ENCODE results near the gene PNPLA6. TPM values are rescaled to one million over a fixed set of nuclear protein-coding genes. Genes with fewer than 3 reads are reported as not detected.
"Not testable (repeated sequence)": the region's sequence is repeated elsewhere in the genome, so short reads cannot be mapped to it uniquely, and the experiment has no call there.

The PNPLA6 gene
- total and polyA plus RNA-seq, 11 donors = 35.6 to 105 (median 49.9) TPM

GRCh38 chr19:7534531-7535046, 928 bp upstream of the PNPLA6 start:
- ATAC-seq (peak; percentile 33 to 64 (median 56)), DNase-seq (peak; percentile 66 to 76 (median 72))
- H3K27me3 ChIP-seq = no peaks in the 10 kb centered on the region
- peaks cover 0 to 25% (median 10%) of the 10 kb centered on the region in 12 donors for H3K4me1 ChIP-seq
- H3K27ac ChIP-seq = peak overlapping the region; percentile 57 to 96 (median 93)
- intact Hi-C loops (cut with DNase I) = loop anchor here in 7 of 10 donors (1.0 to 10.0 kb wide), 6 partner anchors 12 to 1850 kb away; partner anchors contain the start of genes PEX11G (in 2 of the 7), HSD11B1L (in 1 of the 7), MCOLN1 (in 1 of the 7) and MICOS13 (in 1 of the 7)
- no peak for TF ChIP-seq POLR2A (IDR thresholded peaks at IDR 0.05)
- TF ChIP-seq CTCF (IDR thresholded peaks at IDR 0.05) = peak in 3 of 12 donors; percentile 10 to 35 (median 12)
- peak overlapping the region; percentile 62 to 98 (median 86) for H3K4me3 ChIP-seq
- H3K36me3 ChIP-seq = peaks cover 0 to 45% (median 37%) of the 10 kb centered on the region in 9 donors
- H3K9me3 ChIP-seq = no peaks in the 10 kb centered on the region
- WGBS, 4 donors = 0 to 1% (median 1%) methylated on average over 22 to 27 of the region's 27 CpGs

GRCh38 chr19:7535998-7536695, 630 bp downstream of the PNPLA6 start:
- intact Hi-C loops (cut with DNase I) = loop anchor here in 6 of 10 donors (10.0 kb wide), 2 partner anchors 141 to 1851 kb away; partner anchors contain the start of genes HSD11B1L (in 1 of the 6) and MICOS13 (in 1 of the 6)
- TF ChIP-seq CTCF (IDR thresholded peaks at IDR 0.05) (no peak), POLR2A (IDR thresholded peaks at IDR 0.05) (no peak)
- peak overlapping the region in 11 of 12 donors; percentile 90 to 96 (median 93) for H3K27ac ChIP-seq
- H3K4me1 ChIP-seq = peaks cover 0 to 25% (median 10%) of the 10 kb centered on the region in 12 donors
- DNase-seq (no peak), ATAC-seq (no peak)
- peaks cover 0 to 44% (median 39%) of the 10 kb centered on the region in 9 donors for H3K36me3 ChIP-seq
- H3K4me3 ChIP-seq = peak overlapping the region; percentile 62 to 98 (median 86)
- H3K9me3 ChIP-seq = no peaks in the 10 kb centered on the region
- WGBS, 4 donors = 19 to 35% (median 23%) methylated on average over 18 to 30 of the region's 30 CpGs
- no peaks in the 10 kb centered on the region for H3K27me3 ChIP-seq

GRCh38 chr19:7538990-7539389, 3.5 kb downstream of the PNPLA6 start:
- intact Hi-C loops (cut with DNase I) = loop anchor here in 6 of 10 donors (10.0 kb wide), 2 partner anchors 144 to 1854 kb away; partner anchors contain the start of genes HSD11B1L (in 1 of the 6) and MICOS13 (in 1 of the 6)
- Histone ChIP-seq H3K4me1 (peaks cover 0 to 25% (median 7%) of the 10 kb centered on the region in 12 donors), H3K36me3 (peaks cover 0 to 66% (median 62%) of the 10 kb centered on the region in 9 donors)
- DNase-seq, ATAC-seq, H3K27me3 ChIP-seq, H3K4me3 ChIP-seq, H3K27ac ChIP-seq, H3K9me3 ChIP-seq: not testable (repeated sequence)
- WGBS, 4 donors = 90 to 100% (median 98%) methylated on average over 5 of the region's 5 CpGs

GRCh38 chr19:7539827-7540425, 4.4 kb downstream of the PNPLA6 start:
- WGBS, 4 donors = 92 to 96% (median 95%) methylated on average over 28 of the region's 28 CpGs
- H3K4me3 ChIP-seq = no peak overlapping the region
- TF ChIP-seq POLR2A (IDR thresholded peaks at IDR 0.05) = no peak
- no peak for TF ChIP-seq CTCF (IDR thresholded peaks at IDR 0.05)
- H3K36me3 ChIP-seq = peaks cover 0 to 74% (median 66%) of the 10 kb centered on the region in 9 donors
- H3K4me1 ChIP-seq = peaks cover 0 to 35% (median 7%) of the 10 kb centered on the region in 12 donors
- H3K27me3 ChIP-seq = no peaks in the 10 kb centered on the region
- intact Hi-C loops (cut with DNase I) = loop anchor here in 6 of 10 donors (10.0 kb wide), 2 partner anchors 145 to 1855 kb away; partner anchors contain the start of genes HSD11B1L (in 1 of the 6) and MICOS13 (in 1 of the 6)
- H3K27ac ChIP-seq = no peak overlapping the region
- no peak for ATAC-seq
- no peaks in the 10 kb centered on the region for H3K9me3 ChIP-seq
- no peak for DNase-seq

All from heart left ventricle (tissue), 16 donors.